ENCODE measurements around the gene VPS25. TPM values are rescaled to one million over a fixed set of nuclear protein-coding genes. Genes with fewer than 3 reads are reported as not detected.

The VPS25 gene
- total and polyA plus RNA-seq, 2 donors from 2014 or later = 85.2 to 112 TPM

GRCh38 chr17:42759982-42760651 lies 13.1 kb upstream of the VPS25 start:
- TF ChIP-seq CTCF (IDR thresholded peaks at IDR 0.05; ENCODE audit: borderline replicate concordance, extremely low read depth, insufficient read depth) = no peak
- Histone ChIP-seq H3K27ac (ENCODE audit: low read depth in 2 of 2, low read length in 2 of 2) (no peak overlapping the region), H3K4me3 (ENCODE audit: low read length in 3 of 3) (peak overlapping the region in 2 of 3 donors; percentile 8 to 36), H3K36me3 (ENCODE audit: control insufficient read depth in 2 of 3, insufficient read depth in 3 of 3, low read length in 3 of 3) (no peaks in the 10 kb centered on the region), H3K9ac (ENCODE audit: low read length in 3 of 3) (no peak overlapping the region), H3K27me3 (ENCODE audit: control insufficient read depth, insufficient read depth, low read length) (no peaks in the 10 kb centered on the region), H3K4me1 (ENCODE audit: control insufficient read depth in 2 of 3, insufficient read depth in 2 of 3, low read depth in 1 of 3, low read length in 3 of 3) (peaks cover 0 to 9% (median 0%) of the 10 kb centered on the region in 3 donors), H3K9me3 (ENCODE audit: control insufficient read depth in 2 of 3, insufficient read depth in 1 of 3, low read length in 3 of 3) (no peaks in the 10 kb centered on the region)
- FAIRE-seq = no peak
- intact Hi-C loops (cut with DNase I) = no loop called here
- DNase-seq = no peak

- no peaks in the 10 kb centered on the region for H3K9me3 ChIP-seq (ENCODE audit: control insufficient read depth in 2 of 3, insufficient read depth in 1 of 3, low read length in 3 of 3)
- peaks cover 0 to 9% (median 0%) of the 10 kb centered on the region in 3 donors for H3K4me1 ChIP-seq (ENCODE audit: control insufficient read depth in 2 of 3, insufficient read depth in 2 of 3, low read depth in 1 of 3, low read length in 3 of 3)
- peak within 1 kb of the TSS; percentile 51 to 67 for H3K27ac ChIP-seq (ENCODE audit: low read depth in 2 of 2, low read length in 2 of 2)
- H3K27me3 ChIP-seq (ENCODE audit: control insufficient read depth, insufficient read depth, low read length) = no peaks in the 10 kb centered on the region
- TF ChIP-seq CTCF (IDR thresholded peaks at IDR 0.05; ENCODE audit: borderline replicate concordance, extremely low read depth, insufficient read depth) = no peak
- DNase-seq (peak; percentile 59 to 81 (median 73)), FAIRE-seq (no peak)
- intact Hi-C loops (cut with DNase I) = no loop called here
- H3K36me3 ChIP-seq (ENCODE audit: control insufficient read depth in 2 of 3, insufficient read depth in 3 of 3, low read length in 3 of 3) = no peaks in the 10 kb centered on the region
- H3K9ac ChIP-seq (ENCODE audit: low read length in 3 of 3) = peak within 1 kb of the TSS in 2 of 3 donors; percentile 32 to 46
- peak within 1 kb of the TSS; percentile 20 to 36 (median 36) for H3K4me3 ChIP-seq (ENCODE audit: low read length in 3 of 3)
These were observed 12.3 kb upstream of the VPS25 start, which contains the start of gene RAMP2 for GRCh38 chr17:42760652-42761581. Gene RAMP2 (plus strand): TSS chr17:42761227. CDS start chr17:42761262, 35 bp downstream.

DNA sequence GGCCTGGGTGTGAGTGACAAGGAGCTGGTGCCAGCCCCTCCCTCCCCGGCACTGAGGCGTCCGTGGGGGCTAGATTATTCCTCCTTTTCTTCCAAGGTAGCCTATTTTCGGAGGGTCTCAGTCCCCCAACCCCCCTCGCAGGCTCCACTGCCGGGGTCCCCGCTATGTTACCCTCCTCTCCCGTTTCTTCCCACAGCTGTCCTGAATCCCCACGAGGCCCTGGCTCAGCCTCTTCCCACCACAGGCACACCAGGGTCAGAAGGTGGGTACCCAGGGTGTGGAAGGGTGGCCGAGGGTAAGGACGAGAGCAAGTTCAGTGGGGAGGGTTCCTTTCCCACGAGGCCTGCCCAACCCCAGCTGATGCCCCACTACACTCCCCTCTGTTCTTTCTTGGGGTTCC lies 11.6 kb upstream of the VPS25 start:
- FAIRE-seq = no peak
- H3K36me3 ChIP-seq (ENCODE audit: control insufficient read depth in 2 of 3, insufficient read depth in 3 of 3, low read length in 3 of 3) = no peaks in the 10 kb centered on the region
- DNase-seq = no peak
- peak overlapping the region in 1 of 3 donors; percentile 46 for H3K9ac ChIP-seq (ENCODE audit: low read length in 3 of 3)
- H3K27me3 ChIP-seq (ENCODE audit: control insufficient read depth, insufficient read depth, low read length) = no peaks in the 10 kb centered on the region
- no peak for TF ChIP-seq CTCF (IDR thresholded peaks at IDR 0.05; ENCODE audit: borderline replicate concordance, extremely low read depth, insufficient read depth)
- intact Hi-C loops (cut with DNase I) = no loop called here
- H3K27ac ChIP-seq (ENCODE audit: low read depth in 2 of 2, low read length in 2 of 2) = peak overlapping the region; percentile 43 to 67
- peaks cover 0 to 9% (median 0%) of the 10 kb centered on the region in 3 donors for H3K4me1 ChIP-seq (ENCODE audit: control insufficient read depth in 2 of 3, insufficient read depth in 2 of 3, low read depth in 1 of 3, low read length in 3 of 3)
- H3K4me3 ChIP-seq (ENCODE audit: low read length in 3 of 3) = peak overlapping the region; percentile 20 to 36 (median 36)
- H3K9me3 ChIP-seq (ENCODE audit: control insufficient read depth in 2 of 3, insufficient read depth in 1 of 3, low read length in 3 of 3) = no peaks in the 10 kb centered on the region

Data from kidney (tissue), 14 donors.